GM20431 (cell line): ENCODE data around the gene DOCK7.

ENCODE experiments used
- in situ Hi-C: fragments of 300-500 bp; cut with MseI, MboI; formaldehyde crosslinking; loops from one replicate; pipeline ENCODE4 v1.15.0; 2020; ENCODE audit warnings: low sequenced_read_pairs; ENCODE audit not compliant: unreplicated experiment

Gene DOCK7

DNA sequence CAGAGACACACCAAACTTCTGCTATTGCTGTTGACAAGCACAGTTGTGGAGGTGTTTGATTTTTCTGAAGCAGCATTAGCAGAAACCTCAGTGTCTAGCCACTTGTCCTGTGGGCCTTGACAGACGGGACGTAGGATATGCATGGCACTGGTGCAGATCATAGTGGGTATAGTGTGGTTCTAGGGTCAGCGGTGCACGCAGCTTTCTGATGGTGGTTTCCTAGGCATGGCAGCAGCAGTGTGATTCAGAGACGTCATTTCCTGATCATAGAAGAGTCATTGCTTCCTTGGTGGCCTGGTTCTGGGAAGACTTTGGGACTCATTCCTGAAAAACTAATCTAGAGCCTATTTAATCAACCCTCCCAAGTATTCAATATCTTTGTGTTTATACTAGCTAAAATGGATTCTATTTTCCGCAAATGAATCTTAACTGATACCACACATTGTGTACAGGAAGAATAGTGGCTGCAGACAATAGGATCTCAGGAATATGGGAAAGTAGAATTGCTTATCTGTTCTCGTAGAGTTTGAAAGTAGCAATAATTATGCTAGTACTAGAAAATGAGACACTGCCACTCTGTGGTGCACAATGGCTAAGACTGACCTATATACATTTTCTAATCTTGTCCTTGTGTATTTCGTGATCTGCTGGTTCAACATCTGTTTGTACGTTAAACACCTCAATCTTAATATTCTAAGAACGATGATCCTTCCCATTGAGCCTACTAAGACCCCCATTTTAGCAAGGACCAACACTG lies 254.1 kb downstream of the DOCK7 start:
- in situ Hi-C loops = no loop called here

DNA sequence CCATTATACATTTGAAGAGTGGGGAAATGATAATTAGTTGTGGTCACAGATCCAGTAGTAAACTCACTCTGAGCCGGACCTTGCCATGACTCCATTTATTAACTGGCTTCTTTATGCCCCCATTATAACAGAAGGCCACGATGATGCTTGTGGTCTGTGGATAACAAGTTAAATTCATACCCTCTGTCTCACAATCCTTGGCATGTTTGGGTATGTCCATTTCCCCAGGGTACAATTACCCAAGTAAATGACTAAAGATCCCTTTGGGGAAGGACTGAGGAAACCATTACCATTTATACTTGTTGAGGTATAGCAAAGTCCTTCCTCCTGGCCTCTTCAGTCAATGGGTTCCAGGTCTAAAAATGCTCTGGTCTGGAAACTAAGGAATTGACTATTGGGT lies 258.6 kb downstream of the DOCK7 start:
- in situ Hi-C loops = no loop called here

DNA sequence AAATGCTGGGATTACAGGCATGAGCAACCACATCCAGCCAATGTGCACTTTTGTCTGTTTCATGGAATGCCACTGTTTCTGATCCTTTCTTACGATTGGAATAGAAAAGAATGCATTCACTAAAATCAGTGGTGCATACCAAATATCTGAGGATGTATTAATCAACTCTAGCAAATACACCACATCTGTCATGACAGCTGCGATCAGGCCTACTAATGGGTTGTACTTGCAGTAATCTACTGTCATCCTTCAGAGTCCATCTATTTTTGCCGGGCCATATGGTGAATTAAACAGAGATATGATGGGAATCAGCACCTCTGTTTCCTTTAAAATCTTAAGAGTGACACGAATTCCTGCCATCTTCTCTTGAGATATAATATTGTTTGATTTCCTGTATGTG lies 259.8 kb downstream of the DOCK7 start:
- in situ Hi-C loops = no loop called here

DNA sequence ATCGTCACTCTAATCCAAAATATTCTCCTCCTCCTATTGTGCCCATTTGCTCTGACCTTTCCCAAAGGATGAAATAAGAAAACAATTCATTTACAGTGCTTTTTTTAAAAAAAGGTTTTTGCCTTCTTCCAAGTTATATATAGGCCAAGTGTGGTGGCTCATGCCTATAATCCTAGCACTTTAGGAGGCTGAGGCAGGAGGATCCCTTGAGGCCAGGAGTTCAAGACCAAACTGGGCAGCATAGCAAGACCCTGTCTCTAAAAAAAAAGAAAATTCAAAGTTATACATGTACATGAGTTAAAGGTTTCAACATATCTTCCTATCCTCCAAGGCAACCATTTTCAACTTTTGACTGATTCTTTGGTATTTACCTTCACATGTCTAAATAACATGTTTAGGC lies 261.4 kb downstream of the DOCK7 start:
- in situ Hi-C loops = no loop called here

DNA sequence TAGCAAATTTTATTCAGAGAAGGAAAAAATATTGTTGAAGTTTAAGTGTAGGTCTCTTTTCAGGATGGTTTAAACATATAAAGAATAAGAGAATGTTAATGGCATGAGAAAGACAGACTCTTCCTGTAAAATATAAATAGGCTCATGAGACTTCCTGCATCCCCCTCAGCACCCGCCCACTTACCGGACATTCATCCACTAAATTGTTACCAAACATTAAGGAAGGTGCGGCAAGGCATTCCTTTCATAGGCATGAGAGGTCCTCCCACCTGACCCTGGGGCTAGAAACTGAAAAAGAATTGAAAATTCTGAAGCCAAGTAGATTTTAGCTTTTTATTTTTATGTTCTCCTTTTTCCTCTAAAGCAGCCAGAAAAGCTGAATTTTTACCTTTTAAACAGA lies 261.9 kb downstream of the DOCK7 start:
- in situ Hi-C loops = no loop called here

DNA sequence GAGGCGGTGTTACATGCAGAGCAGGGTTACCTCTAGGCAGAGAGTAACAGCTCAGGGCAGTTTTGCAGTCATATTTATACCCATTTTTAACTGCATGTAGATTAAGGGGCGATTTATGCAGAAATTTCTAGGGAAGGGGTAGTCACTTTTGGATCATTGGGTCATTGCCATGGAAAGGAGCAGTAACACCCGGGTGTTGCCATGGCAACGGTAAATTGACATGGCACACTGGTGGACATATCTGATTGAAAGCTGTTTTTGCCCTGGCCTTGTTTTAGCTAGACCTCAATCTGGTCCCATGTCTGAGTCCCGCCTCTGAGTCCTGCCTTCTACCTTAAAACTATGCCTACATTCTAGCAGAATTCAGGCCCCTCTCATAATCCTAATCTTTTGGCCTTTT lies 263.1 kb downstream of the DOCK7 start:
- in situ Hi-C loops = no loop called here

DNA sequence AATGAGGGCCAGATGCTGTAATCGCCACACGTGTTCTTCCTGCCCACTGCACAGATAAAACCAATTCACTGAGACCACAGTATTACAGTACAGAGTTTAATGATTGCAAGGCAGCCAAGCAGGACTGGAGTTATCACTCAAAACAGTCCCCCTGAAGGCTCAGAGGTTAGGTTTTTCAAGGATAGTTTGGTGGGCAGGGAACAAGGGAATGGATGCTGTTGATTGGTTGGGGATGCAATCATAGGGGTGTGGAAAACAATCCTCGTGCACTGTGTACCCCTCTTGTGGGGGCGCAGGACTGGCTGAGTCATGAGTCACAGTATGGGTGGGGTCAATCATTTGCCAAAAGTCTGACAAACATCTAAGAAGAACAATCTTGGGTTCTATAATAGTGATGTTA lies 263.8 kb downstream of the DOCK7 start:
- in situ Hi-C loops = no loop called here

DNA sequence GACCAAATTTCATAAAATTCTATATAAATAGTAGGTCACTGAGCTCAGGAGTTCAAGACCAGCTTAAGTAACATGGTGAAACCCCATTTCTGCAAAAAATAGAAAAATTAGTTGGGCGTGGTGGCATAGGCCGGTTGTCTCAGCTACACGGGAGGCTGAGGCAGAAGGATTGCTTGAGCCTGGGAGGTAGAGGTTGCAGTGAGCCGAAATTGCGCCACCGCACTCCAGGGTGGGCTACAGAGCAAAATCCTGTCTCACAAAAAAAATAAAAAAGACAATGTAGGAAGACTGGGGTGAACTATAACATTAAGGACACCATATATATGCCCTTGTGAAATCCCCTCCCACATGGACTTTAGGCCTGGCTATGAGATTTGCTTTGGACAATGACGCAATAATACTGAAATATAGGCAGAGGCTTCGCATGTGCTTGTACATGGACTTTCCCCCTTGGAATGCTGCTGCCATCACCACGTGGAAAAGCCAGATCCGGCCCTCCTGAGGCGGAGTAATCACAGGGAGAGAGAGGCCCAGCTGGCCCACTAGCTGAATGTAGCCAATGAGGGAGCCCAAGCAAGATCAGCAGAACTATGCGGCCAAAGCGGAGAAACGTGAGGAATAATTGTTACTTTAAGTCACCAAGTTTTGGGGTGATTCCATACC lies 264.5 kb downstream of the DOCK7 start:
- in situ Hi-C loops = no loop called here

DNA sequence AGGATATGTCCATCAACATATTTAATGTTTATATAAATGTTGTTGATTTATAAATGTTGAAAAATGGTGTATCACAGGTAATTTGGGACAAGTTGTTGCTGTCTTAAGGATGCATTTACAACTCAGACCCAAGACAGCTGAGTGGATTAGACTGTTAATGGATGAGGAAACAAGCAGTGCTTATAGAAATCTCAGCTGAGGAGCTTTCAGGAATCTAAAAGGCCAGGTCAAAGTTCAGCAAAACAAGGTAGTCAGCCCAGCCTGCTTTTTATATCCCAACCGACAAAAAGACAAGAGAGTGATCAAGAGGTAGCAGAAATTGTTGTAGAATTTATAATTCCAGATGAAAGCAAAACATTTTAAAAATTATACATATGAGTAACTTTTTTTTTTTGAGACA lies 268.0 kb downstream of the DOCK7 start:
- in situ Hi-C loops = no loop called here

DNA sequence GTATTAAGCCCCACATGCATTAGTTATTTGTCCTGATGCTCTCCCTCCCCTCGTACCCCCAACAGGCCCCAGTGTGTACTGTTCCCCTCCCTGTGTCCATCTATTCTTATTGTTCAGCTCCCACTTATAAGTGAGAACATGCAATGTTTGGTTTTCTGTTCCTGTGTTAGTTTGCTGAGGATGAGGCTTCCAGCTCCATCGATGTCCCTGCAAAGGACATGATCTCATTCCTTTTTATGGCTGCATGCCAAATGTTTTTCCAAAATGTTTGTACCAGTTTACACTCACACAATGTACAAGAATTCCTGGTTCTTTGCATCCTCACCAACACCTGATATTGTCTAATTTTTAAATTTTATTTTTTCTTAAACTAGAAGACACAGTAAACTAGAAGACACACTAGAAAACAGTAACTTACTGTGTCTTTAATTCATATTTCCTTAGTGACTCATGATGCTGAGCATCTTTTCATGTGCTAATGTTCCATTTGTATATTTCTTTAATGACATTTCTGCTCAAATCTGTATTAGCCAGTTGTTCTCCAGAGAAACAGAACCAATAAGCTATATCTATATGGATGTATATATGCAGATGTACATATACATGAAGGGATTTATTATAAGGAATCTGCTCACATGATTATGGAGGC lies 270.7 kb downstream of the DOCK7 start:
- in situ Hi-C loops = loop anchor here (10.0 kb wide), 1 partner anchor 243 kb away; no protein-coding TSS in a partner anchor

DNA sequence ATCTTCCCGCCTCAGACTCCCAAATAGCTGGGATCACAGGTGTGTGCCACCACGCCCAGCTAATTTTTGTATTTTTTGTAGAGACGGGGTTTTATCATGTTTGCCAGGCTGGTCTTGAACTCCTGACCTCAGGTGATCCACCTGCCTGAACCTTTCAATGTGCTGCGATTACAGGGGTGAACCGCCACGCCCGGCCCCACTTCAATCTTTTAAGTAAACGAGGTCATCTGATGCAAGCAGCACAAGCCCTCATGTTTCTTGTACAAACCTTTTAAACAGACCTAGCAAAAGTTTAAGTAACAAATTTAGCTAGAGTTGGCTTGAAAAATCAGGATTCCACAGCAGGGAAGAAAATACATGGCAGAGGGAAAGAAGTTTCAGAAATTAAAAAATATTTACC lies 272.5 kb downstream of the DOCK7 start:
- in situ Hi-C loops = loop anchor here (10.0 kb wide), 1 partner anchor 241 kb away; no protein-coding TSS in a partner anchor

DNA sequence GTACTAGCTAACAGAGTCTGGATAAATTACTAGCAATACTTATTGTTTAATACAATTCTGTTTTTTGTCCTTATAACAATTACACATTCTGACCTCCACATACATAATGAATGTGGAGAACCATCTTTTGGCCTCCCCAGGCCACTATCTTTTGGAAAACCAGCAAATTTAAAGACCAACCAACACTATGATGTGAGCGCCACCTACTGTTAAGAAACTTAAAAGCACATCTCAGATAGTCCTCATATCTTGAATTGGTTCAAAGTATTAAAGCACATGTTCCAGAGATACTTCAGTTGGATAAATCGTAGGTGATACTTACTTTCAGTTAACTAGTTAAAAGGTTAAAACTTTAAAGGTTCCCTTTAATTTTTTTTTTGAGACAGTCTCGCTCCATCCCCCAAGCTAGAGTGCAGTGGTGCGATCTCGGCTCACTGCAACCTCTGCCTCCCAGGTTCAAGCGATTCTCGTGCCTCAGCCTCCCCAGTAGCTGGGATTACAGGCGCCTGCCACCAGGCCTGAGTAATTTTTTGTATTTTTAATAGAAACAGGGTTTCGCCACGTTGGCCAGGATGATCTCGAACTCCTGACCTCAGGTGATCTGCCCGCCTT lies 280.7 kb downstream of the DOCK7 start:
- in situ Hi-C loops = no loop called here

DNA sequence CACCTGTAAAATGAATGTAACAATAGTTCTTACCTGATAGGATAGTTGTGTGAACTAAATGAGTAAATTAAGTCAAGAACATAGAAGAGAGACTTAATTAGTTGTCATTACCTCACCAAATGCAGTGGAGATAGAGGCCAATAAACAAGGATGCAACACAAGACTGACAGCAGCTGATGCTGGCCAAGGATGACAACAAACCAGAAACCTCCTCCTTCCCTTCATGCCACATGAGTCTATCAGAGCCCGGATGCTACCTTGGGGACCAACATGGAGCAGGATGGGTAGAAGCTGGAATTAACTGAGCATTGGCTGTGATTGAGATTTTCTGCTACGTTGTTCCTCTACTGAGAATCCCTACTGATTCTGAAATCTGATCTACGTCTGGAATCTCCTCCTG lies 281.6 kb downstream of the DOCK7 start:
- in situ Hi-C loops = no loop called here

DNA sequence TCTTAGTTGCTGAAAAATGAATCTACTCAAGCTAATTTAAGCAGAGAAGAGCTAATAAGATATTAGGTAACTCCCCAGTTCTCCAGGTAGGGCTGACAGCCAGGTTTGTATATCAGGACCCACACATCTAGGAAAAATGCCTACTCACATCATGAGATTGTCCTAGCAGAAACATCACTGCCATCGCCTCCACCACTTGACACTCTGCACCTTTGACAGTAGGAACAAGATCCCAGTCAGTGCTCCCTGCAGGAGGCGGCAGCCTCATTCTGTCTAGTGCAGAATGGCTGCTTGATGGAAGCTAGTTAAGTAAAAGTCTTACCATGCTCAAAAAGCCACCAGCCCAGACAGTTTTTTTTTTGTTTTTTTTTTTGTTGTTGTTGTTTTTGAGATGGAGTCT lies 282.9 kb downstream of the DOCK7 start:
- in situ Hi-C loops = no loop called here
